ENCODE measurements around the gene BAIAP2L2.

Gene BAIAP2L2

DNA sequence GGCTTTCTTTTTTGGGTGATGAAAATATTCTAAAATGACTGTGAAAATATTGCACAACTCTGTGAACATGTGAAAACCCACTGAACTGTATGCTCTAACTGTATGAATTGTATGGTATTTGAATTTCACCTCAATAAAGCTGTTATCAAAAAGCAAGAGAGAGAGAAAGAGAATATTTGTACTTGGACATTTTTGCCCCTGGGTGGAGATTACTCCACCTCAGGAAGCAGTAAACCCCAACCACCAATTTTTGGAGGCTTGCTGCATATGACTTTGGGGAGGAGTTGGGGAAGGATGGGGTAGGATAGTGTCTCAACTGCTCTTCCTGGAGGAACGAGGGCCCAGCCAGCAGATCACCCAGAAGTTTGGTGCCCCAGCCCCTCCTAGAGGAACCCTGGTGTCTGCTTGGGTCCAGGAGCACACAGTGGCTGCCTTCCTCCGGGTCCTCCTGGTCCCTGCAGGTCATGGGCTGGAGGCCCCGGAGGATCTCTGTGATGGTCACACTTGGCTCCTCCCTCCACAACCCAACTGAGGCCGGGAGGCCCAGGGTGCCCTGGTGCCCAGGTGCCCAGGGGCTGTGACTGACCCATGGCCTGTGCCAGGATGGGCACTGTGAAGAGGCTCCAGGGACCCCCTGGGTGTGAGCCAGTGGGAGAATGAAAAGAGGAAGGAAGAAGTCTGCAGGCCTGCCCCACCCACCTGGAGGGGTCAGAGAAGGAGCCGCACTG is 68.6 kb downstream of the BAIAP2L2 start:
- no peaks in the 10 kb centered on the region for H3F3A ChIP-seq (ENCODE audit: control insufficient read depth, insufficient read depth)

DNA sequence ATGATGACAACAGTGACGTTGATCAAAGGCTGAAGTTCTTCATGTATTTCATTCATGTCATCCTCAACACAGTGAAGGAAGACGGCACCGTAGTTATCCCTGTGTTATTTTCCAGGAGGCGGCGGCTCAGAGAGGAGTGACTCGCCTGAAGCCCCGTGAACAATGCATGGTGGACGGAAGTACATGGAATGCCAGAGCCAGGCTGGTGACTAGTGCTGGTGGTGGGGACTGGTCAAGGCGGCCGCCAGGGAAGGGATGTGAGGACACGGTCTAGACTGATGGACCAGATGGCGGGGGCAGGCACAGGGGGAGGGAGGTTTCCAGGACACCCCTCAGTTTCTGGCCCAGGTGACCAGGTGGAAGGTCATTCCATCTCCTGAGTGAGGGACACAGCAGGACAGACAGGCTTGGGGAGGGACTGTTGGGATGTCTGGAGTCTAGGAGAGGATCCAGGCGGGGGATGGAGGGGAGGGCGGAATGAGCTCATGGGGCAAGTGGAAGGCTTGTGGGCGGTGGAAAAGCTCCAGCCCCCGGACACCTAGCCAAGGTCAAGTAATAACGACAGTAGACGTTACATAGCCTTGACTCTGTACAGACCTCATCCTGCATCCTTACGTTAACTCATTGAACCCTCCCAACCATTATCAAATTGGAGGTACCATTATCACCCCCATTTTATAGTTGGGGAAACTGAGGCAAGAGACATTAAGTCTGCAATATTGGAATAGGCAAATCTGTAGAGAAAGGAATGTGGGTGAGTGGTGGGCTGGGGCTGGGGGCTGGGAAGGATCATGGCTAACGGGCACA is 69.3 kb downstream of the BAIAP2L2 start:
- Histone ChIP-seq H3K4me3 (ENCODE audit: low read length) (no peak overlapping the region), H3K36me3 (ENCODE audit: control insufficient read depth, low read length) (no peaks in the 10 kb centered on the region), H4K20me1 (ENCODE audit: control insufficient read depth, insufficient read depth, low read depth, low read length) (no peaks in the 10 kb centered on the region)

More for the DNA sequence above, 68.6 kb downstream of the BAIAP2L2 start:
- TF ChIP-seq EZH2phosphoT487 (IDR thresholded peaks at IDR 0.05; ENCODE audit: borderline replicate concordance, low read length) = no peak
- TF ChIP-seq, protein P1, sequence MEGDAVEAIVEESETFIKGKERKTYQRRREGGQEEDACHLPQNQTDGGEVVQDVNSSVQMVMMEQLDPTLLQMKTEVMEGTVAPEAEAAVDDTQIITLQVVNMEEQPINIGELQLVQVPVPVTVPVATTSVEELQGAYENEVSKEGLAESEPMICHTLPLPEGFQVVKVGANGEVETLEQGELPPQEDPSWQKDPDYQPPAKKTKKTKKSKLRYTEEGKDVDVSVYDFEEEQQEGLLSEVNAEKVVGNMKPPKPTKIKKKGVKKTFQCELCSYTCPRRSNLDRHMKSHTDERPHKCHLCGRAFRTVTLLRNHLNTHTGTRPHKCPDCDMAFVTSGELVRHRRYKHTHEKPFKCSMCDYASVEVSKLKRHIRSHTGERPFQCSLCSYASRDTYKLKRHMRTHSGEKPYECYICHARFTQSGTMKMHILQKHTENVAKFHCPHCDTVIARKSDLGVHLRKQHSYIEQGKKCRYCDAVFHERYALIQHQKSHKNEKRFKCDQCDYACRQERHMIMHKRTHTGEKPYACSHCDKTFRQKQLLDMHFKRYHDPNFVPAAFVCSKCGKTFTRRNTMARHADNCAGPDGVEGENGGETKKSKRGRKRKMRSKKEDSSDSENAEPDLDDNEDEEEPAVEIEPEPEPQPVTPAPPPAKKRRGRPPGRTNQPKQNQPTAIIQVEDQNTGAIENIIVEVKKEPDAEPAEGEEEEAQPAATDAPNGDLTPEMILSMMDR (IDR thresholded peaks at IDR 0.05; ENCODE audit: low read depth, low read length, poor library complexity, severe bottlenecking) = no peak
- Histone ChIP-seq H3K36me3 (ENCODE audit: control insufficient read depth, low read length) (no peaks in the 10 kb centered on the region), H3K79me2 (ENCODE audit: control insufficient read depth, low read length) (no peaks in the 10 kb centered on the region), H3K27me3 (ENCODE audit: control insufficient read depth, low read length) (no peaks in the 10 kb centered on the region; the same call in none of the 2 replicates), H3K27ac (ENCODE audit: low read depth, low read length) (no peak overlapping the region), H3K4me3 (ENCODE audit: low read length) (no peak overlapping the region), H3K9me2 (replicated peaks; ENCODE audit: control insufficient read depth, low read length) (no peaks in the 10 kb centered on the region), H3K4me2 (ENCODE audit: low read length) (no peak overlapping the region), H4K20me1 (ENCODE audit: control insufficient read depth, insufficient read depth, low read depth, low read length) (no peaks in the 10 kb centered on the region), H3K9me3 (ENCODE audit: control insufficient read depth, insufficient read depth, low read length) (no peaks in the 10 kb centered on the region), H3K4me1 (ENCODE audit: control insufficient read depth, low read length) (no peaks in the 10 kb centered on the region)

DNA sequence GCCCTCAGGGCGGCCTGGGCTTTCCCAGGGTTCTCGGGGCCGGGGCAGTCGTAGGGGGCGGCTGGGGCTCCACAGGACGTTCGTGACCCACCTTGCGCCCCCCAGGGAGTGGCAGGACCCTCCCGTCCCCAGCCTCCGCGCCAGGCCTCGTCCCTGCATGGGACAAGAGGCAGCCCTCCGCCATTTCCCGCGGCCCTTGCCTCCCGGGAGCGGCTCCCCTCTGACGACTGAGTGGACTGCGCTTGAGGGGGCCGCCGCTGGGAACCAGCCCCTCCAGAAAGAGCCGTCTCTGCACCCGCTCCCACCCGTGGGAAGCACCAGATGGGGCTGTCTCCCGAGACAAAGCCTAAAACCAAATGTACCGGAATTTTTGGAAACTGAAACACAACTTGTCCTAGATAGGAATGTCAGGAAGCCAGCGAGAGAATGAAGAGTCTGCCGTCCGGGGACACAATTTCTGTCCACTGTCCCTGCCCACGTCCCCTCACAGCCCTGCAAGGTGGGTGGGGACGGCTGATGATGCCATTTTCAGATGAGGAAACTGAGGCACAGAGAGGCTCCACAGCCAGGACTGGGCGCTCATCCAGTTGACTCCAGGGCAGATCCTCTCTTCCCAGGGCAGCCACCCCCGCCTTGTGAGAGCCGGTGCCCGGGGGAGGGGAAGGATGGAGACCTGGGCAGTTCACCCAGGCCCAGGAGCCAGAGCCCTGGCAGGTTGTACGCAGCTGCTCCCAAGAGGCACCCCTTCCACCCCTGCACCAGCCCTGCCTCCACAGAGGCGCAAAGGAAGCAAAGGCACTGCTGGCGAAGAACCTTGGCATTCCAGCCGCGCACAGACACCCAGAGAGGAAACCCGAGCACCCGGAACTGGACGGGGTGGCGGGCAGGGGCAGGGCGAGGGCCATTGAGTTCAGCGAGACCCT is 71.3 kb downstream of the BAIAP2L2 start:
- no peak overlapping the region for H3K4me3 ChIP-seq (ENCODE audit: low read length)
- H3K9me2 ChIP-seq (replicated peaks; ENCODE audit: control insufficient read depth, low read length) = no peaks in the 10 kb centered on the region
- H3K27ac ChIP-seq (ENCODE audit: low read depth, low read length) = no peak overlapping the region
- H3K4me2 ChIP-seq (ENCODE audit: low read length) = no peak overlapping the region
- H3K4me1 ChIP-seq (ENCODE audit: control insufficient read depth, low read length) = peaks cover 15% of the 10 kb centered on the region
- H3K27me3 ChIP-seq (ENCODE audit: control insufficient read depth, low read length) = no peaks in the 10 kb centered on the region; the same call in 1 of the 2 replicates
- H3K79me2 ChIP-seq (ENCODE audit: control insufficient read depth, low read length) = no peaks in the 10 kb centered on the region
- no peaks in the 10 kb centered on the region for H4K20me1 ChIP-seq (ENCODE audit: control insufficient read depth, insufficient read depth, low read depth, low read length)
- no peaks in the 10 kb centered on the region for H3K9me3 ChIP-seq (ENCODE audit: control insufficient read depth, insufficient read depth, low read length)
- no peaks in the 10 kb centered on the region for H3K36me3 ChIP-seq (ENCODE audit: control insufficient read depth, low read length)
- H3F3A ChIP-seq (ENCODE audit: control insufficient read depth, insufficient read depth) = no peaks in the 10 kb centered on the region
- TF ChIP-seq, protein P1 (IDR thresholded peaks at IDR 0.05; ENCODE audit: low read depth, low read length, poor library complexity, severe bottlenecking) = no peak
- no peak for TF ChIP-seq EZH2phosphoT487 (IDR thresholded peaks at IDR 0.05; ENCODE audit: borderline replicate concordance, low read length)

More for the DNA sequence above, 69.3 kb downstream of the BAIAP2L2 start:
- TF ChIP-seq, protein P1 (IDR thresholded peaks at IDR 0.05; ENCODE audit: low read depth, low read length, poor library complexity, severe bottlenecking) = no peak
- TF ChIP-seq EZH2phosphoT487 (IDR thresholded peaks at IDR 0.05; ENCODE audit: borderline replicate concordance, low read length) = no peak
- Histone ChIP-seq H3K4me1 (ENCODE audit: control insufficient read depth, low read length) (no peaks in the 10 kb centered on the region), H3F3A (ENCODE audit: control insufficient read depth, insufficient read depth) (no peaks in the 10 kb centered on the region), H3K27me3 (ENCODE audit: control insufficient read depth, low read length) (no peaks in the 10 kb centered on the region; the same call in 1 of the 2 replicates), H3K9me3 (ENCODE audit: control insufficient read depth, insufficient read depth, low read length) (no peaks in the 10 kb centered on the region), H3K79me2 (ENCODE audit: control insufficient read depth, low read length) (no peaks in the 10 kb centered on the region), H3K9me2 (replicated peaks; ENCODE audit: control insufficient read depth, low read length) (no peaks in the 10 kb centered on the region), H3K4me2 (ENCODE audit: low read length) (no peak overlapping the region), H3K27ac (ENCODE audit: low read depth, low read length) (no peak overlapping the region)

All from DOHH2 (cell line).